ENCODE data around the gene FNDC11.

DNA sequence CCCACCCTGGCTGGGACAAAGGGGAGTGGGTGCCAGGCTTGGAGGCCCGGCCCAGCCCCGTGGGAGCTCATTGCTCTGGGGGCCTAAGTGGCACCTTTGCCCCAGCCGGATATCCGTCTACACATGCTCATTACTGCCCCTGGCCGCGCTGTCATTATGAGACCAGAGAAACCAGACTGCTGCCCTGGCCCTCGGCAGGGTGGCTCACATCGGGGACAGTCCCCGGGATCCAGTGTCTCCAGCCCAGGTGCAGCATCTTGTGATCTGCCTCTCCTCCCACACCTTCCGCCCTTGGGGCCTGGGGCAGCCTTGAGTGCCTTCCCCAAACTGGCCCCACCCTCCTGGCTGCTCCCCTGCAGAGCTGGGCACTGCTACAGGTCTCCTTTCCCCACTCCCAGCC is 11.3 kb upstream of the FNDC11 start:
- TF ChIP-seq, protein P1, sequence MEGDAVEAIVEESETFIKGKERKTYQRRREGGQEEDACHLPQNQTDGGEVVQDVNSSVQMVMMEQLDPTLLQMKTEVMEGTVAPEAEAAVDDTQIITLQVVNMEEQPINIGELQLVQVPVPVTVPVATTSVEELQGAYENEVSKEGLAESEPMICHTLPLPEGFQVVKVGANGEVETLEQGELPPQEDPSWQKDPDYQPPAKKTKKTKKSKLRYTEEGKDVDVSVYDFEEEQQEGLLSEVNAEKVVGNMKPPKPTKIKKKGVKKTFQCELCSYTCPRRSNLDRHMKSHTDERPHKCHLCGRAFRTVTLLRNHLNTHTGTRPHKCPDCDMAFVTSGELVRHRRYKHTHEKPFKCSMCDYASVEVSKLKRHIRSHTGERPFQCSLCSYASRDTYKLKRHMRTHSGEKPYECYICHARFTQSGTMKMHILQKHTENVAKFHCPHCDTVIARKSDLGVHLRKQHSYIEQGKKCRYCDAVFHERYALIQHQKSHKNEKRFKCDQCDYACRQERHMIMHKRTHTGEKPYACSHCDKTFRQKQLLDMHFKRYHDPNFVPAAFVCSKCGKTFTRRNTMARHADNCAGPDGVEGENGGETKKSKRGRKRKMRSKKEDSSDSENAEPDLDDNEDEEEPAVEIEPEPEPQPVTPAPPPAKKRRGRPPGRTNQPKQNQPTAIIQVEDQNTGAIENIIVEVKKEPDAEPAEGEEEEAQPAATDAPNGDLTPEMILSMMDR (IDR thresholded peaks at IDR 0.05) = no peak
- no peak for TF ChIP-seq ZFX (IDR thresholded peaks at IDR 0.05; ENCODE audit: borderline replicate concordance)
